AG20443 (cell line): ENCODE results near the gene HNF1B.
A peak's percentile ranks its signal among the peaks of the same experiment; 100 is the strongest.

Source experiments
- DNase-seq: peaks from one replicate; pipeline ENCODE4 v3.0.0; 2012; ENCODE audit warnings: low spot score, mixed read lengths

Gene HNF1B

DNA sequence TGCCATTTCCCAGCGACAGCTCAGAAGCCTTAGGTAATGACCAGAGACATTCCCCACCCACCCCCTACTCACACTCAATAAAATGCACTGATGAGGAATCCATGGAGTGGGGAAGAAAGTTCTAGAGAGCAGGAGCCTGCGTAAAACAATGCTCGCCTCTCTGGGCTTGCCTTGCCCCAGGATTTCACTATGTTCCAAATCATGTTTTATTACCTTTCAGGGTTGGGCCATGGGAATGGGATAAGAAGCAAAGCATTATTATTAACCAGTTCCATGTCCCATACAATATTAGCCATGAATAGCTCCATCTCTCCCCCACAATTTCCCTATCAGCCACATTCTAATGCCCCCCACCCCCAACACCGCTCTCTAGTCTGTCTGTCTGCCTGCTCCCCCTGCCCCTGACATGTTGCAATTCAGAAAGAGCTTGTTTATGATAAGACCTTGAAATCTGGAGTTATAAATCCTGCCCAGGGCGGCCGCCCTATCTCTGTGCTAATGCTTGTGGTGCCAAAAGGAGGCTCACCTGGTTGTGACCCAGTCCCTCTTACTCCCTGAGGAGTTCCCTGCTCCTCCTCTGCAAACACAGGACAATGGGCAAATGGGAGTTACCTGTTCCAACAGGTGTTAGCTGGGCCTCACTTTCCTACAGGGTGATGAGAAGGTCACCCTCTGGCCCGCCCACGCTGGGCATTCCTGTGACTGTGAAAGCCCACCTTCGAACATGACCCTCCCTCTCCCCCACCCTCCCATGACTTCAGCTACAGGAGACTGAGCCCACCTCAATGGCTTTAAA is 73.6 kb downstream of the HNF1B start:
- DNase-seq, result no peak

DNA sequence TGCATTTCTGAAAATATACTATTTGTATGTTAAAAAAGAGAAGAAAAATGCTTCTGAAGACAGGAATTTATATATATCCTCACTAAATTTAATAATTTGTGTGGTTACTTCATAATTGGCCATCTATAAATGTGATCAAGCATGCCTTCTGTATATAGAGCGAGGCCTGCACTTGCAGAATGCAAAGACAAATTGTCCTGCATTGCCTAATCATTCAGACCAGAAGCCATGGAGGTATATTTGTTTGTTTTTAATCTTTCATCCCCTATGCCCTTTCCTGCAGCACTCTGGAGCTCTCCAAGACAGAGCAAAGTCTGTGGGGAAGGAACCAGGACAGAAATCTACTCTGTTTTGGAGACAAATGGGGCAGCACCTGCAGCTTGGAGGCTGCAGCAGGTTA is 77.8 kb downstream of the HNF1B start:
- no peak for DNase-seq

GRCh38 chr17:37664214-37664613 is 80.6 kb downstream of the HNF1B start:
- DNase-seq, result no peak

DNA sequence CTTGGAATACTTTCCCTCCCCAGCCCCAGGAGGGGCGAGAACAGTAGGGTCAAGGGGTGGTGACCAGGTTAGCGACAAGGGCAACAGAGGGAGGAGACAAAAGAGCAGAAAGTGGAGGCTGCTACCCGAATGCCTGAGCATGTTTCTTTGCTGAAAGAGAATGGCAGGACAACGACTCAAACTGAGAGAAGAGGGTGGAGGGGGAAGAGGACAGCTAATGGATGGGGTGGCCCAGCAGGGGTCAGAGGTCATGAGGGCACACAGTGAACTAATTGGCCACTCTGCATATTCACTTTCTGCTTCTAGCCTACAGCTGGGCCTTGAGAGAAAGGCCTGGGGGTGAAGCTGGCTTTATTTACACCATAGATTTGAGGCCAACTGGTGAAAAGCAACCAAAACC is 82.5 kb downstream of the HNF1B start:
- no peak for DNase-seq

DNA sequence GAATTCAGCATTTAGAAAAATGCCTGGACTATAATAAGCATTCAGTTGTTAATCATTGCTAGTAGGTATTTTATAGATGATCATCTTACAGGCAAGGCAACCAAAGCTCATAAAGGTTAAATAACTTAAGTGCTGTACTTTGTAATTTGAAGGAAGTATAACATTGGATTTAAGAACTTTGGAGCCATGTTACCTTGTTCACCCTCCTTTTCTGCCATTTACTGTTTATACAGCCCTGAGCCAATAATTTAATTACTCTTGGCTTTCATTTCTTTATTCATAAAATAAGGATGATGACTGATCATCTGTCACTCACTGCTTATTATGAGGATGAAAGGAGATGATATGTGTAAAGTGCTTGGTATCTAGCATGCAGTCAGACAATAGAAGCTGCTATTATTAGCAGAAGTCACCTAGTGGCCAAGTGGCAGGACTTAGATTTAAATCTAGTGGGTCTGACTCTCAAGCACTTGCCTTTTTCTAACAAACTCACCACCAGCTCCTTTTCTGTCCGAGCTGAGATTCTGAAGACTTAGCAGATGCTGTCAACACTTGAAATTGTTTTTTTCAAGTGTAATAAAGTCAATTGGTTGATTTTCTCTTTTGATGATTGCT is 83.4 kb downstream of the HNF1B start:
- no peak for DNase-seq

DNA sequence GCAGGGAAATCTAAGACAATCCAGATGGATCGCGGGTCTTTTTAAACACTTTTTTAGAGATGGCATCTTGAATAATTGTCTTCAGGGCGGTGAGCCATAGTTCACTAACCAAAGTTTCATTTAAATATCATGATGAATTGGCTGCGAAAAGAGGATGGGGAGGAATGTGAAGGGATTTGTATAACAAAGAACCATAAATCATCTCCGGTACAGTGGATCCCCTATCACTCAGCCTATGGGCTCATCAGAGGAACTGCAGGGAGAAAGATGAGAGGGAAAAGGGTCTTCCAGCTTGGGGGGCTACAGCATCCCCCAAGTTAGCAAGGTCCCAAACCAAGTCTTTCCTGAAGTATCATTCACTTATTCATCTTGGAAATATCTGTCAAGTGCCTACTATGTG is 84.9 kb downstream of the HNF1B start:
- no peak for DNase-seq

GRCh38 chr17:37657202-37657601 is 87.7 kb downstream of the HNF1B start:
- DNase-seq, result no peak

DNA sequence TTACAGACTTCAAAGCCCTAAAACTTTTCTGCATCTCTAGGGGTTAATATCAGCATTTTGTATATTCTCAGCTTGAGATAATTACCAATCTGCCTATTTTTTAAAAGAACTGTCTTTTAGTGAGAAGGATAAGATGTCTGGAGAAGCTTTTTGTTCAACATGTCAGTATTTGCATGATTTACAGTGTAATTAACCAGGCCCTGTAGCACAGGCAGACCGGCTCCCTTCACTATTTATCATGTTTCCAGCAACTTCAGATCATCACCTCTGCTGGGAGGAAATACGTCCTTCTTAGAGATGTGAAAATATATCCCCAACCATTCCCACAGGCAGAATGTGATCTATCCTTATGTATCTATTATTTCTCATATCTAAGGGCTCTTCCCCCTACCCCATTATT is 93.0 kb downstream of the HNF1B start:
- no peak for DNase-seq

DNA sequence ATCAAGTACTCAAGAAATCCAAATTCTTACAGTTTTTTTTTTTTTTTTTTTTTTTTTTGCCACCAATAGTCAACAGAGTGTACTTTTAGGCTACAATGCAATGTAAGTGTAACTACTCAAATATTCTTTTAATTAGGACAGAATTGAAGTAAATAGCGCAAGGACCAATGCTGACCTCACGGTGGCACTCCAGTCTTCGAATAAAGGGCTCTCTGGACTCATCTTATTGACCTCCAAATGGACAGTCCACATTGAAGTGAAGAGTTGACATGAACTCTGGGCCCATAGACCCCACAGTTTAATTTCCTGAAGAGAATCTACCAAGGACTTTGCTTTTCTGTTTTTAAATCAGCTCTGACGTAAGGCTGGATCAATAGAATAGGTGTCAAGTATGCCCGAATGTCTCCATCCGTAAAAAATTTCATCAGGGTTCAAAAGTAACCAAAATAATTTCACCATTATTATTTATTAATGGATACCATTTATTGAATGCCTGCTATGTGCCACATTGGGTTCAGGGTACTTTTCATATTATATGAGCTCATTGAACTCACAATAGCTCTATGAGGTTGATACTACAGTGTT is 94.3 kb downstream of the HNF1B start:
- DNase-seq, result peak; percentile 71

- peak; percentile 57 for DNase-seq
Observed at GRCh38 chr17:37648555-37648954, 96.3 kb downstream of the HNF1B start.

DNA sequence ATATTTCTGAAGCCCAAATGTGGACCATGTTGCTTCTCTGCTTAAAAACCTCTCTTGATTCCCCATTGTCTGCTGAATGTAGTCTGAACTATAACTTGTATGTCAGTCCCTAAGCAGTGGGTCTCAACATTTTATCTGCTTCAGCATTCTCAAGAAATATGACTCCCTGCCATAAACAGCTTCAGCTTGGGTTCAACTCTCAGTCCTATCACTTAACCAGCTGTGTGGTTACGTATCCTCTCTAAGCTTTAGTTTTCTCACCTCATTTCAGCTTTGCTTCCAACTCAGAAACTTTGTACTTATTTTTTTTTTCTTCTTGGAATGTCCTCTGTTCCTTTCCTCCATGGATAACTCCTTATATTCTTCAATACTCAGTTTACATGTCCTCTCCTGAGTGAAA is 97.0 kb downstream of the HNF1B start:
- DNase-seq, result no peak

DNA sequence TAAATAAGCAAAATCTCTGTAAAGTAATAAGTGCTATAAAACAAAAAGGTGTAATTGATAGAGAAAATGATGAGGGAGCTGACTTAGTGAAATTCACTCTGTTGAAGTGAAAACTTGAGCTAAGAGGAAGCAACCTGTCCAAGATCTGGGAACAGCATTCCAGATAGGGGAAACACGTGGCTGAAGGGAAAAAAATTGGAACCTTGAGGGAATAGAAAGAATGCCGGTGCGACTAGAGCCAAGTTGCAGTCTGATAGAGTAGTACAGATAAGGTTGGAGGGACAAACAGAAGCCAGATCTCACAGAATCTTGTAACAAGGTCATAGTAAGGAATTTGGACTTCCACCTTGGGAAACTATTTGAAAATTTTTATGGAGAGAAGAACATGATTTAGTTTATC is 101.0 kb downstream of the HNF1B start:
- no peak for DNase-seq

GRCh38 chr17:37643118-37643766 is 101.6 kb downstream of the HNF1B start, which contains the start of gene DDX52:
TSS of gene DDX52 (minus strand) at chr17:37643446. CDS start at chr17:37643420, 26 bp downstream.
- peak; percentile 98 for DNase-seq

DNA sequence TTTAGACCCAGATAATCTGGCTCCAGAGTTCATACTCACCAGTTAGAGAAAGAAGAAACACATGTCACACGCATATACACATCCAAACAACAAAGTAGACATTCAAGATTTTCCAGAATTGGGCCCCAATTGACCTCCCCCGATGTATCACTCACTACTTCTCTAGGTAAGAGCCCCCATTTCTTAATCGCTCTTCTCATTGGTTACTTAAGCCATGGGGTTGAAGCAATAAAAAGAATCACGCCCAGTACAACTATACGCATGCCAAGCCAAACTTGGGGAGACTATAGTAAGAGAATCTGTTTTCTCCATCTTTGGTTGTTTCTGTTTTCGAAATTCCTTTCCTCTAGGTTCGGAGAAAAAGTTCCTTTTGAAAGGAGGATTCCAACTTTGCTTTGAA is 102.2 kb downstream of the HNF1B start:
- DNase-seq, result peak; percentile 26

GRCh38 chr17:37640015-37640414 is 104.8 kb downstream of the HNF1B start:
- DNase-seq, result no peak

DNA sequence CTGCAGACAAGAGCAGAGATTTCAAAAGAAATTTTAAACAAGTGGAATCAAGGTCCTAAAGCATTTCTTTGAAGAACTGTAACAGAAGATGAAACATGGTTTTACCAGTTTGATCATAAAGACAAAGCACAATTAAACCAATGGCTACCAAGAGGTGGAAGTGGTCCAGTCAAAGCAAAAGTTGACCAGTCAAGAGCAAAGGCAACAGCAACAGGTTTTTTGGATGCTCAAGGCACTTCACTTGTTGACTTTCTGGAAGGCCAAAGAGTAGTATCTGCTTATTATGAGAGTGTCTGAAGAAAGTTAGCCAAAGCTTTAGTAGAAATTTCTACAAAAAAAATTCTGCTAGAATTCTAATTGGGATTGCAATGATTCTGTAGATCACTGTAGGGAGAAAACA is 106.9 kb downstream of the HNF1B start:
- DNase-seq, result no peak
